Naive thymus-derived CD8-positive, alpha-beta T cell (primary cell): Measurements from ENCODE around the gene NDEL1. TPM values are rescaled to one million over a fixed set of nuclear protein-coding genes. Genes with fewer than 3 reads are reported as not detected.
A peak's percentile ranks its signal among the peaks of the same experiment; 100 is the strongest.

ENCODE experiments used
- ATAC-seq, 2 donors: fragments of 150-1000 bp; cut with Tn5 transposase in 1 of 2; sonication (Bioruptor Pico), chemical (Tn5 transposase) in 1 of 2; 1 replicate in 1 of 2; 2 replicates in 1 of 2; pipeline ENCODE4 v1.10.0; 2021; ENCODE audit warnings: mild to moderate bottlenecking in 2 of 2, moderate library complexity in 2 of 2
- POLR2A ChIA-PET: fragments of 350-600 bp; sonication (Branson Sonifier 250); formaldehyde crosslinking; loops from one replicate; lab custom pipeline; 2021; ENCODE audit warnings: antibody characterized with exemption; lab: Charles Lee
- DNase-seq, 10 donors: peaks; one replicate each; pipeline versions ENCODE4 v3.0.0 to v3.0.0-alpha.2; 2020 to 2022
- H3K27ac Mint-ChIP-seq, 10 donors: one replicate each; pipeline ENCODE4 v1.8.0; 2020 to 2022; ENCODE audit warnings: mild to moderate bottlenecking in 10 of 10, mixed read lengths in 10 of 10, moderate library complexity in 4 of 10, inconsistent platforms in 1 of 10
- H3K27me3 Mint-ChIP-seq, 5 donors: one replicate each; pipeline ENCODE4 v1.8.0; 2021 to 2022; ENCODE audit warnings: mixed read lengths in 5 of 5
- H3K36me3 Mint-ChIP-seq, 3 donors: one replicate each; pipeline ENCODE4 v1.8.0; 2020 to 2022; ENCODE audit warnings: mixed read lengths in 3 of 3, mild to moderate bottlenecking in 2 of 3, inconsistent platforms in 1 of 3
- H3K4me1 Mint-ChIP-seq, 4 donors: one replicate each; pipeline ENCODE4 v1.8.0; 2021 to 2022; ENCODE audit warnings: mixed read lengths in 4 of 4
- H3K4me3 Mint-ChIP-seq, 10 donors: one replicate each; pipeline ENCODE4 v1.8.0; 2020 to 2022; ENCODE audit warnings: mild to moderate bottlenecking in 10 of 10, mixed read lengths in 10 of 10, moderate library complexity in 6 of 10, inconsistent platforms in 1 of 10
- H3K9me3 Mint-ChIP-seq, 9 donors: one replicate each; pipeline ENCODE4 v1.8.0; 2020 to 2022; ENCODE audit warnings: mixed read lengths in 9 of 9, mild to moderate bottlenecking in 3 of 9, inconsistent platforms in 1 of 9, moderate library complexity in 1 of 9
- polyA plus RNA-seq, 3 donors: library from polyadenylated mRNA; unstranded; fragments of 300-500 nt; fragmentation: Illumina TruSeq; gene quantifications; one replicate each; pipeline ENCODE4 v1.2.3, GENCODE V29; 2021
- total RNA-seq, 8 experiments: library from RNA in 2 of 8; stranded (reverse) in 2 of 8; gene quantifications; one replicate each; pipeline ENCODE4 v1.2.3 and lab custom pipeline; 2021 to 2026

NDEL1 gene
- total and polyA plus RNA-seq, 5 experiments from 2014 or later: 40.3 to 113 (median 56.8) TPM

- peaks cover 0 to 81% (median 24%) of the 10 kb centered on the region in 3 donors for H3K36me3 Mint-ChIP-seq
- no peaks in the 10 kb centered on the region for H3K9me3 Mint-ChIP-seq
Measured at GRCh38 chr17:8443756-8444155, 8.1 kb downstream of the NDEL1 start.

GRCh38 chr17:8444494-8444893, 8.8 kb downstream of the NDEL1 start:
- no peaks in the 10 kb centered on the region for H3K9me3 Mint-ChIP-seq
- DNase-seq: no peak
- POLR2A ChIA-PET: no interaction called here
- no peak overlapping the region for H3K27ac Mint-ChIP-seq
- H3K27me3 Mint-ChIP-seq: no peaks in the 10 kb centered on the region
- H3K36me3 Mint-ChIP-seq: peaks cover 0 to 81% (median 29%) of the 10 kb centered on the region in 3 donors
- peaks cover 27 to 58% (median 45%) of the 10 kb centered on the region in 4 donors for H3K4me1 Mint-ChIP-seq
- ATAC-seq: no peak
- H3K4me3 Mint-ChIP-seq: no peak overlapping the region

More at GRCh38 chr17:8443756-8444155, 8.1 kb downstream of the NDEL1 start:
- Mint-ChIP-seq H3K4me3 (peak overlapping the region in 3 of 10 donors; percentile 0 to 12 (median 6)), H3K27me3 (no peaks in the 10 kb centered on the region), H3K27ac (peak overlapping the region in 2 of 10 donors; percentile 11 to 35), H3K4me1 (peaks cover 27 to 64% (median 49%) of the 10 kb centered on the region in 4 donors)
- no peak for ATAC-seq
- DNase-seq: no peak
- POLR2A ChIA-PET: no interaction called here

- no peaks in the 10 kb centered on the region for H3K9me3 Mint-ChIP-seq
- H3K4me1 Mint-ChIP-seq: peaks cover 23 to 48% (median 37%) of the 10 kb centered on the region in 4 donors
- POLR2A ChIA-PET: no interaction called here
- H3K36me3 Mint-ChIP-seq: peaks cover 0 to 82% (median 33%) of the 10 kb centered on the region in 3 donors
- ATAC-seq (no peak), DNase-seq (no peak)
- H3K4me3 Mint-ChIP-seq: no peak overlapping the region
- no peaks in the 10 kb centered on the region for H3K27me3 Mint-ChIP-seq
- no peak overlapping the region for H3K27ac Mint-ChIP-seq
Measured at GRCh38 chr17:8445536-8445935, 9.9 kb downstream of the NDEL1 start.

DNA sequence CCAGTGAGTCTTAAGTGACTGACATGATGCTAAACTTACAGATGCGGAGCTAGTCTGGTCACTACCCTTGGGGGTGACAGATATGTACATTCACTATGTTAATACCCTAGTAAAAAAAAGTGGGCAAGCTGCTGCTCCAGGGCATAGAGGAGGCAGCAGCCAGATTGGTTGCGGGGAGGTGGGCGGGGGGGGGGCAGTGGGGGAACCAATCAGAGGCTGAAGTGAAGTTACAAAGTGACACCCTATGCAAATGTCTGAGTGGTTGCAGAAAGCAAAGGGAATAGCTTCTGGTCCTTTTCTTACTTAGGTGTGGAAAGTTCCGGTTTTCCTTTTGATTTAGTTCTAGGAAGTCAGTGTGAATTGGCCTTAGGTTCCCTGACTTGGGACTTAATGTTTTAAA, 12.1 kb downstream of the NDEL1 start:
- POLR2A ChIA-PET: interaction anchor here (0.6 kb wide), 1 partner anchor 9 kb away, joined by 3 read pairs; no protein-coding TSS in a partner anchor
- Mint-ChIP-seq H3K9me3 (no peaks in the 10 kb centered on the region), H3K27me3 (no peaks in the 10 kb centered on the region), H3K4me1 (peaks cover 10 to 28% (median 19%) of the 10 kb centered on the region in 4 donors), H3K4me3 (no peak overlapping the region), H3K27ac (peak overlapping the region in 1 of 10 donors; percentile 29), H3K36me3 (peaks cover 6 to 97% (median 48%) of the 10 kb centered on the region in 3 donors)
- no peak for ATAC-seq
- no peak for DNase-seq

- H3K9me3 Mint-ChIP-seq: no peaks in the 10 kb centered on the region
- H3K27me3 Mint-ChIP-seq: no peaks in the 10 kb centered on the region
- peak overlapping the region in 1 of 10 donors; percentile 29 for H3K27ac Mint-ChIP-seq
- H3K36me3 Mint-ChIP-seq: peaks cover 6 to 98% (median 48%) of the 10 kb centered on the region in 3 donors
- DNase-seq (no peak), ATAC-seq (no peak)
- no peak overlapping the region for H3K4me3 Mint-ChIP-seq
- peaks cover 6 to 23% (median 14%) of the 10 kb centered on the region in 4 donors for H3K4me1 Mint-ChIP-seq
- POLR2A ChIA-PET: interaction anchor here (0.6 kb wide), 1 partner anchor 9 kb away, joined by 3 read pairs; no protein-coding TSS in a partner anchor
Measured at GRCh38 chr17:8448310-8448709, 12.6 kb downstream of the NDEL1 start.

DNA sequence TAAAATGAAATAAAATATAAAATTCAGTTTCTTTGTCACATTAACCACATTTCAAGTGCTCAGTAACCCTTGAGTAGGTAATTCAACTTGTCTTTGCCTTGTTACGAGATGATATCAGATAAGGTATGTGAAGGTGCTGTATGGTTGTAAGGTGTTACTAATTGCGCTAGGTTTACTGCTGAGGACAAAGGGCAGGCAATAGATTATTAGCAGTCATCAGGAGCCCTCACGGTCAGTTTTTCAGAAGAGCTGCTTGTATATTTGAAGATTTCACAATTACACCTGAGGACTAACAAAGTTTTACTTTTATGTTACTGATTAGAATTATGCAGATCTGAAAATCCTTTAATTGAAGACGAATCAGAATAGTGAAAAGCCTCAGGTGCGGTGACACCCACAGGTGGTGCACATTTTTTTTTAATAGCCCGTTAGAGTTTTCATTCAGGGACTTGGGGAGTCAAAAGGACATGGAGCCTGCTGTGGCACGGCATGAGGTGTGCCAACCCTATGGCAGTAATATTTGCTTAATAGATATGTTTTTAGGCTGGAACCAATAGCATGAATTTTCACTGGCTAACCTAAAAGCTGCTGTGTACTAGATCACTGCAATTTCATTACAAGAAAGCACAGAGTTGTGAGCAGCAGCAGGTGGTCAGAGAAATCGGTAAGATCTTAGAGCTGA, 16.4 kb downstream of the NDEL1 start:
- Mint-ChIP-seq H3K9me3 (no peaks in the 10 kb centered on the region), H3K27ac (peak overlapping the region in 2 of 10 donors; percentile 2 to 4), H3K36me3 (peaks cover 25 to 94% (median 43%) of the 10 kb centered on the region in 3 donors), H3K27me3 (no peaks in the 10 kb centered on the region), H3K4me1 (peaks cover 2 to 11% (median 11%) of the 10 kb centered on the region in 4 donors), H3K4me3 (no peak overlapping the region)
- POLR2A ChIA-PET: no interaction called here
- DNase-seq (no peak), ATAC-seq (no peak)

- Mint-ChIP-seq H3K4me1 (peaks cover 6 to 24% (median 17%) of the 10 kb centered on the region in 4 donors), H3K4me3 (no peak overlapping the region), H3K9me3 (no peaks in the 10 kb centered on the region), H3K27ac (no peak overlapping the region), H3K36me3 (peaks cover 34 to 93% (median 45%) of the 10 kb centered on the region in 3 donors), H3K27me3 (no peaks in the 10 kb centered on the region)
- DNase-seq (no peak), ATAC-seq (no peak)
- POLR2A ChIA-PET: no interaction called here
Measured at GRCh38 chr17:8453326-8453725, 17.6 kb downstream of the NDEL1 start.

- Mint-ChIP-seq H3K27me3 (no peaks in the 10 kb centered on the region), H3K4me1 (peaks cover 6 to 26% (median 18%) of the 10 kb centered on the region in 4 donors), H3K27ac (peak overlapping the region in 4 of 10 donors; percentile 4 to 80 (median 47)), H3K36me3 (peaks cover 35 to 92% (median 35%) of the 10 kb centered on the region in 3 donors), H3K4me3 (peak overlapping the region in 1 of 10 donors; percentile 10), H3K9me3 (no peaks in the 10 kb centered on the region)
- POLR2A ChIA-PET: no interaction called here
- no peak for ATAC-seq
- no peak for DNase-seq
Measured at GRCh38 chr17:8455665-8456209, 20.1 kb downstream of the NDEL1 start.

GRCh38 chr17:8458128-8458527, 22.4 kb downstream of the NDEL1 start:
- ATAC-seq (no peak), DNase-seq (no peak)
- H3K27me3 Mint-ChIP-seq: no peaks in the 10 kb centered on the region
- POLR2A ChIA-PET: no interaction called here
- peaks cover 7 to 32% (median 23%) of the 10 kb centered on the region in 4 donors for H3K4me1 Mint-ChIP-seq
- peaks cover 24 to 92% (median 29%) of the 10 kb centered on the region in 3 donors for H3K36me3 Mint-ChIP-seq
- no peak overlapping the region for H3K4me3 Mint-ChIP-seq
- no peaks in the 10 kb centered on the region for H3K9me3 Mint-ChIP-seq
- peak overlapping the region in 4 of 10 donors; percentile 16 to 54 (median 40) for H3K27ac Mint-ChIP-seq

GRCh38 chr17:8459107-8459506, 23.4 kb downstream of the NDEL1 start:
- Mint-ChIP-seq H3K27me3 (no peaks in the 10 kb centered on the region), H3K36me3 (peaks cover 24 to 96% (median 29%) of the 10 kb centered on the region in 3 donors), H3K9me3 (no peaks in the 10 kb centered on the region), H3K4me1 (peaks cover 8 to 41% (median 30%) of the 10 kb centered on the region in 4 donors), H3K27ac (peak overlapping the region in 1 of 10 donors; percentile 46), H3K4me3 (no peak overlapping the region)
- POLR2A ChIA-PET: no interaction called here
- no peak for ATAC-seq
- DNase-seq: no peak

GRCh38 chr17:8459831-8460230, 24.1 kb downstream of the NDEL1 start:
- ATAC-seq: no peak
- Mint-ChIP-seq H3K27ac (peak overlapping the region in 1 of 10 donors; percentile 21), H3K4me3 (no peak overlapping the region), H3K36me3 (peaks cover 22 to 96% (median 27%) of the 10 kb centered on the region in 3 donors), H3K9me3 (no peaks in the 10 kb centered on the region), H3K4me1 (peaks cover 10 to 44% (median 35%) of the 10 kb centered on the region in 4 donors), H3K27me3 (no peaks in the 10 kb centered on the region)
- POLR2A ChIA-PET: no interaction called here
- DNase-seq: no peak

DNA sequence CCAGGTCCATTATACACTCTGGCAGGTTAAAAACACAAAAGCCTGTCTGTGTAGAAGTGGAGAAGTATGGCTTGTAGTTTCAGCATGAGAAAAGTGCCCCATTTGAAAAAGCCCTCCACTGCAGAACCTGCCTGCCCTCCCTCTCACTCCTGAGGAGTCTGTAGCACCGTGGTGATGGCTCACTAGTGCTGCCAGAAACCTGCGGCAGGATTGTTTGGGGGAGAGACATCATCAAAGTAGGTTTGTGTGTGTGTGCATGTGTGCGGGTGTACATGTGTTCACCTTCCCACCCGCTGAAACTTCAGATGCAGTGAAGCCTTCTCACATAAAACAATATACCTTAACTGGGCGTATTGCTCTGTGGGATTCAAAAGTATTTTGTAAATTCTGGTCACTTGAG, 26.9 kb downstream of the NDEL1 start:
- Mint-ChIP-seq H3K36me3 (peaks cover 6 to 96% (median 13%) of the 10 kb centered on the region in 3 donors), H3K9me3 (no peaks in the 10 kb centered on the region), H3K4me1 (peaks cover 10 to 39% (median 29%) of the 10 kb centered on the region in 4 donors), H3K27ac (peak overlapping the region in 1 of 10 donors; percentile 61), H3K4me3 (no peak overlapping the region), H3K27me3 (no peaks in the 10 kb centered on the region)
- POLR2A ChIA-PET: interaction anchor here (0.5 kb wide), 1 partner anchor 136 kb away, joined by 4 read pairs; no protein-coding TSS in a partner anchor
- DNase-seq: no peak
- no peak for ATAC-seq

DNA sequence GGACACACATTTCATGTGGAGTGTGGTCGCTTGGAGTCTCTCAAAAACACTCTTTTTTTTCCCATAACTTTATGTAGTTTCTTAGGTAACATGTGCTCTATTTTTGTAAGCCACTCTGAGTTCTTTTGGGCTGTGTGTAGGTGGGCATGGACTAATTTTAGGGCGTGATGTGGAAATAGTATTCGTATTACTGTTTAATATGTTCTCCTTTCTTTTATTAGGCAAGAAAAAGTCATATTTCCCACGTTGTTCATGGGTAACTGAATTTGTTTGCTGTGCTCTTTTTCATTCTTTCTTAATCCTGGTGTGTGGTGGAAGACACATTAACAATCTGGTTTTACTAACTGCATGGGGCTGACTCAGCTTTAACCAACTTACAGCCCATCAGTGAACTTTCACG, 27.4 kb downstream of the NDEL1 start:
- POLR2A ChIA-PET: no interaction called here
- no peak for DNase-seq
- H3K27ac Mint-ChIP-seq: peak overlapping the region in 4 of 10 donors; percentile 34 to 61 (median 39)

More for the DNA sequence above, 27.4 kb downstream of the NDEL1 start:
- Mint-ChIP-seq H3K4me1 (peaks cover 8 to 36% (median 27%) of the 10 kb centered on the region in 4 donors), H3K36me3 (peaks cover 4 to 97% (median 13%) of the 10 kb centered on the region in 3 donors), H3K27me3 (no peaks in the 10 kb centered on the region), H3K9me3 (no peaks in the 10 kb centered on the region), H3K4me3 (no peak overlapping the region)
- ATAC-seq: no peak
